ENCODE measurements around the gene RABGGTA. TPM values are rescaled to one million over a fixed set of nuclear protein-coding genes. Genes with fewer than 3 reads are reported as not detected.
A peak's percentile ranks its signal among the peaks of the same experiment; 100 is the strongest.

RABGGTA gene
- total and polyA plus RNA-seq, 10 of the 15 experiments (the other 5 are each of a cell fraction or from before 2014, with no cell fraction given), result 19.1 to 75.6 (median 46.9) TPM

GRCh38 chr14:24241829-24242443 lies 29.5 kb downstream of the RABGGTA start (continued):
- no peak for TF ChIP-seq ZBTB11 (CRISPR knock-in tag; IDR thresholded peaks at IDR 0.05)
- no peak for TF ChIP-seq FOXK2 (IDR thresholded peaks at IDR 0.05)
- TF ChIP-seq EED (IDR thresholded peaks at IDR 0.05; ENCODE audit: low read depth), result no peak
- no peak for TF ChIP-seq MXI1 (IDR thresholded peaks at IDR 0.05; ENCODE audit: low read depth, low read length)
- no peak for TF ChIP-seq ATF7 (IDR thresholded peaks at IDR 0.05; ENCODE audit: low read depth)
- TF ChIP-seq CREM (IDR thresholded peaks at IDR 0.05; ENCODE audit: low read depth), result no peak
- TF ChIP-seq NR2F1 (conservative IDR thresholded peaks at IDR 0.05), result no peak
- TF ChIP-seq IRF5 (IDR thresholded peaks at IDR 0.05; ENCODE audit: borderline replicate concordance), result no peak
- TF ChIP-seq POLR2A (IDR thresholded peaks at IDR 0.05; ENCODE audit: low read depth, low read length), result no peak
- no peak for TF ChIP-seq HSF1 (IDR thresholded peaks at IDR 0.05; ENCODE audit: low read depth, low read length)
- TF ChIP-seq, protein P1, sequence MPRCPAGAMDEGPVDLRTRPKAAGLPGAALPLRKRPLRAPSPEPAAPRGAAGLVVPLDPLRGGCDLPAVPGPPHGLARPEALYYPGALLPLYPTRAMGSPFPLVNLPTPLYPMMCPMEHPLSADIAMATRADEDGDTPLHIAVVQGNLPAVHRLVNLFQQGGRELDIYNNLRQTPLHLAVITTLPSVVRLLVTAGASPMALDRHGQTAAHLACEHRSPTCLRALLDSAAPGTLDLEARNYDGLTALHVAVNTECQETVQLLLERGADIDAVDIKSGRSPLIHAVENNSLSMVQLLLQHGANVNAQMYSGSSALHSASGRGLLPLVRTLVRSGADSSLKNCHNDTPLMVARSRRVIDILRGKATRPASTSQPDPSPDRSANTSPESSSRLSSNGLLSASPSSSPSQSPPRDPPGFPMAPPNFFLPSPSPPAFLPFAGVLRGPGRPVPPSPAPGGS (IDR thresholded peaks at IDR 0.05; ENCODE audit: borderline replicate concordance, insufficient read depth, low read depth, low read length, poor library complexity, severe bottlenecking), result no peak
- TF ChIP-seq BCL11A (IDR thresholded peaks at IDR 0.05; ENCODE audit: low read depth, low read length), result no peak
- TF ChIP-seq CEBPB (IDR thresholded peaks at IDR 0.05; ENCODE audit: borderline replicate concordance in 1 of 2, low read depth in 2 of 2, low read length in 2 of 2), result no peak
- TF ChIP-seq CHD4 (IDR thresholded peaks at IDR 0.05), result no peak
- TF ChIP-seq ASH2L (IDR thresholded peaks at IDR 0.05; ENCODE audit: borderline replicate concordance, low read depth), result no peak
- TF ChIP-seq ZNF207 (IDR thresholded peaks at IDR 0.05; ENCODE audit: borderline replicate concordance), result no peak
- TF ChIP-seq HDAC6 (IDR thresholded peaks at IDR 0.05; ENCODE audit: unreplicated experiment), result no peak
- peak; percentile 19; the same call in 1 of the 2 replicates for TF ChIP-seq YY1 (IDR thresholded peaks at IDR 0.05; ENCODE audit: low read depth, low read length)
- TF ChIP-seq CTCF (IDR thresholded peaks at IDR 0.05 in 2 of 3, conservative IDR thresholded peaks at IDR 0.05 in 1 of 3; ENCODE audit: control insufficient read depth in 2 of 3, extremely low read depth in 1 of 3, insufficient read depth in 1 of 3, low read depth in 3 of 3, low read length in 3 of 3), result peak; percentile 17 to 52 (median 19); a peak in 3 of 6 replicates
- TF ChIP-seq JUND (IDR thresholded peaks at IDR 0.05; ENCODE audit: low read depth, low read length), result no peak
- TF ChIP-seq BRCA1 (IDR thresholded peaks at IDR 0.05; ENCODE audit: low read depth, low read length), result peak; percentile 4; the same call in 1 of the 2 replicates
- no peak for TF ChIP-seq TCF12 (IDR thresholded peaks at IDR 0.05; ENCODE audit: low read depth, low read length)

Measured in GM12878 (cell line).